Transverse colon (tissue), 4 donors: ENCODE measurements around the gene RAB26.
"Not testable (repeated sequence)": the region's sequence is repeated elsewhere in the genome, so short reads cannot be mapped to it uniquely, and the experiment has no call there.

Experiments
- EP300 ChIP-seq: sonication (generic); formaldehyde crosslinking; IDR thresholded peaks from one replicate; pipeline ENCODE4 v1.6.1; 2017; ENCODE audit warnings: antibody characterized with exemption, low read depth
- POLR2A ChIP-seq: fragments of 450-650 bp; IDR thresholded peaks from one replicate; pipeline ENCODE4 v1.6.1; 2016; ENCODE audit warnings: antibody characterized with exemption, mild to moderate bottlenecking, moderate library complexity
- POLR2AphosphoS5 ChIP-seq, 3 donors: sonication (generic); formaldehyde crosslinking; IDR thresholded peaks; one replicate each; pipeline ENCODE4 v1.6.1; 2016; ENCODE audit warnings: antibody characterized with exemption in 3 of 3
- TF ChIP-seq, protein P1 (sequence below), 5 experiments: fragments of 200-600 bp in 3 of 5; fragments of 450-650 bp in 2 of 5; sonication (generic) in 3 of 5; IDR thresholded peaks; 1 replicate in 2 of 5; 2 replicates in 3 of 5; pipeline ENCODE4 v1.5.1; 2016 to 2017; ENCODE audit warnings: antibody characterized with exemption in 5 of 5, inconsistent platforms in 3 of 5, mild to moderate bottlenecking in 2 of 5, moderate library complexity in 1 of 5

DNA sequence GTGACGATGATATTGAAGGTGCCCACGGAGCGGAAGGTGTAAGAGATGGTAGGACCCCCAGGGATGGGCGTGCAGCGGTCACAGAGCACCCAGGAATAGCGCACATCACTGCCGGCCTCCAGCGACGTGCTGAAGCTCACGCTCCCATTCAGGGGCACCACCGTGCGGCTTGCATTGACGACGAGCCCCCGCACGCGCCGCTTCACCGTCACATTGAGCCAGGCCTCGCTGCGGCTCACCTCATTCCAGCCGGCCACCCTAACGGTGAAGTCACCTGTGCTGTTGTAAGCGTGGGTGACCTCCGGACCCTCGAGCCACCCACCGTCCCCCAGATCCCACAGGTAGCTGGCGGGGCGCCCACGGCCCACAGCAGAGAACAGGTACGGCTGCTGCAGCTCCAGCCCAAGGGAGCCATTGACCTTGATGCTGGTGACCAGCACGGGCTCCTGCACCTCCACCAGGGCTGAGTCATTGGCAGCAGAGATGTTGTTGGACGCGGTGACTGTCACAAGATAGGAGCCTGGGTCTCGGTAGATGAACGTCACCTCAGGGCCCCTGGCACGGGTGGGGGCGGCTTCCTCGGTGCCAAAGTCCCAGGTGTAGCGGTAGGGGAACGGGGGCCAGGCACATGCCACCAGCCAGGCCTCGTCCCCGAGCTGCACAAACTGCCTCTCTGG, 38.0 kb upstream of the RAB26 start:
- not testable (repeated sequence) for TF ChIP-seq POLR2A; POLR2AphosphoS5 (IDR thresholded peaks at IDR 0.05); EP300
- TF ChIP-seq, protein P1, sequence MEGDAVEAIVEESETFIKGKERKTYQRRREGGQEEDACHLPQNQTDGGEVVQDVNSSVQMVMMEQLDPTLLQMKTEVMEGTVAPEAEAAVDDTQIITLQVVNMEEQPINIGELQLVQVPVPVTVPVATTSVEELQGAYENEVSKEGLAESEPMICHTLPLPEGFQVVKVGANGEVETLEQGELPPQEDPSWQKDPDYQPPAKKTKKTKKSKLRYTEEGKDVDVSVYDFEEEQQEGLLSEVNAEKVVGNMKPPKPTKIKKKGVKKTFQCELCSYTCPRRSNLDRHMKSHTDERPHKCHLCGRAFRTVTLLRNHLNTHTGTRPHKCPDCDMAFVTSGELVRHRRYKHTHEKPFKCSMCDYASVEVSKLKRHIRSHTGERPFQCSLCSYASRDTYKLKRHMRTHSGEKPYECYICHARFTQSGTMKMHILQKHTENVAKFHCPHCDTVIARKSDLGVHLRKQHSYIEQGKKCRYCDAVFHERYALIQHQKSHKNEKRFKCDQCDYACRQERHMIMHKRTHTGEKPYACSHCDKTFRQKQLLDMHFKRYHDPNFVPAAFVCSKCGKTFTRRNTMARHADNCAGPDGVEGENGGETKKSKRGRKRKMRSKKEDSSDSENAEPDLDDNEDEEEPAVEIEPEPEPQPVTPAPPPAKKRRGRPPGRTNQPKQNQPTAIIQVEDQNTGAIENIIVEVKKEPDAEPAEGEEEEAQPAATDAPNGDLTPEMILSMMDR (IDR thresholded peaks at IDR 0.05): not testable (repeated sequence)
